K562 (cell line): Measurements from ENCODE around the gene CNTNAP4. TPM values are rescaled to one million over a fixed set of nuclear protein-coding genes. Genes with fewer than 3 reads are reported as not detected.
A peak's percentile ranks its signal among the peaks of the same experiment; 100 is the strongest.

Source experiments
- ATAC-seq: fragments of 200-7000 bp; cut with Tn5 transposase; 3 replicates; pipeline ENCODE4 v1.9.1; 2020; ENCODE audit warnings: moderate library complexity
- BruUV-seq: library from RNA; stranded (reverse); fragments of 400-500 nt; replicated peaks from 2 replicates; lab custom pipeline; 2021; lab: Mats Ljungman, UMichigan
- CTCF ChIA-PET: fragments of 300-600 bp; formaldehyde crosslinking; extraction: SDS; loops from one replicate; lab custom pipeline; 2021; ENCODE audit warnings: low intra/inter-chr PET ratio; lab: Yijun Ruan, JAX
- POLR2A ChIA-PET: fragments of 300-600, 350-650 bp; sonication (Branson Sonifier 250); formaldehyde crosslinking; extraction: SDS; loops from one replicate; lab custom pipeline; 2021; ENCODE audit warnings: antibody characterized with exemption, inconsistent platforms; lab: Yijun Ruan, JAX
- DNase-seq, 4 experiments: peaks; one replicate each; pipeline versions ENCODE4 v3.0.0 to v3.0.0-alpha.2; 2011 to 2018; ENCODE audit warnings: low spot score in 3 of 4, mixed read lengths in 3 of 4; ENCODE audit errors: extremely low read depth in 1 of 4
- FAIRE-seq: peaks from 2 replicates; lab custom pipeline; 2011; peaks lifted over from hg19 to GRCh38; lab: Jason Lieb, UNC
- H2AFZ ChIP-seq: 2 replicates; pipeline ENCODE4 v1.6.0; 2011; ENCODE audit warnings: low read depth, low read length, control low read depth, inconsistent platforms
- H3K27ac ChIP-seq: fragments of 200-600 bp; 3 replicates; pipeline ENCODE4 v1.8.0; 2011; ENCODE audit warnings: low read depth, mild to moderate bottlenecking, control low read depth, inconsistent platforms, low read length, moderate library complexity, mixed read lengths; ENCODE audit errors: extremely low read depth
- H3K27me3 ChIP-seq, 2 experiments: fragments of 300-600 bp in 1 of 2; 2 replicates in 1 of 2; 3 replicates in 1 of 2; pipeline versions ENCODE4 v1.6.0 to v1.8.0; 2011; ENCODE audit warnings: inconsistent platforms in 2 of 2, low read length in 2 of 2, mild to moderate bottlenecking in 1 of 2, mixed read lengths in 1 of 2, moderate library complexity in 1 of 2; ENCODE audit not compliant: control insufficient read depth in 2 of 2, insufficient read depth in 2 of 2
- H3K36me3 ChIP-seq: fragments of 300-600 bp; 3 replicates; pipeline ENCODE4 v1.8.0; 2011; ENCODE audit warnings: mild to moderate bottlenecking, low read length, inconsistent platforms; ENCODE audit not compliant: control insufficient read depth, insufficient read depth
- H3K4me1 ChIP-seq, 2 experiments: fragments of 200-600 bp in 1 of 2; replicated peaks in 1 of 2; 2 replicates in 1 of 2; 3 replicates in 1 of 2; pipeline versions ENCODE4 v1.5.1 to v1.8.0; 2011; ENCODE audit warnings: inconsistent platforms in 2 of 2, low read length in 2 of 2, mild to moderate bottlenecking in 1 of 2, mixed read lengths in 1 of 2, moderate library complexity in 1 of 2; ENCODE audit not compliant: control insufficient read depth in 2 of 2, insufficient read depth in 2 of 2
- H3K4me2 ChIP-seq: 2 replicates; pipeline ENCODE4 v1.6.1; 2011; ENCODE audit warnings: low read length, control low read depth, inconsistent platforms, mixed read lengths; ENCODE audit not compliant: insufficient read depth
- H3K4me3 ChIP-seq: fragments of 200-600 bp; sonication (generic), shearing (Covaris generic); 2 replicates; pipeline ENCODE4 v1.5.1; 2016; ENCODE audit warnings: control low read depth, inconsistent platforms
- H3K79me2 ChIP-seq: fragments of 200-600 bp; 3 replicates; pipeline ENCODE4 v1.8.0; 2011; ENCODE audit warnings: low read length, inconsistent platforms; ENCODE audit not compliant: control insufficient read depth, insufficient read depth
- H3K9ac ChIP-seq, 2 experiments: 2 replicates each; pipeline versions ENCODE4 v1.6.0 to v1.6.1; 2011; ENCODE audit warnings: low read depth in 2 of 2, low read length in 2 of 2, control low read depth in 1 of 2, inconsistent platforms in 1 of 2, mild to moderate bottlenecking in 1 of 2, mixed read lengths in 1 of 2; ENCODE audit not compliant: insufficient read depth in 1 of 2
- H3K9me1 ChIP-seq: one replicate; pipeline ENCODE4 v1.6.0; 2011; ENCODE audit warnings: inconsistent platforms, mild to moderate bottlenecking, low read length, moderate library complexity; ENCODE audit not compliant: control insufficient read depth, insufficient read depth
- H3K9me3 ChIP-seq: replicated peaks from 2 replicates; pipeline ENCODE4 v1.5.1; 2011; ENCODE audit warnings: low read depth, low read length, inconsistent platforms; ENCODE audit not compliant: control insufficient read depth, insufficient read depth
- H4K20me1 ChIP-seq: replicated peaks from 2 replicates; pipeline ENCODE4 v1.6.1; 2011; ENCODE audit warnings: low read length, inconsistent platforms, mixed read lengths; ENCODE audit not compliant: control insufficient read depth, insufficient read depth
- BRD4 ChIP-seq: fragments of 200-600 bp; sonication (generic); IDR thresholded peaks from 2 replicates; pipeline ENCODE4 v1.6.1; 2017; ENCODE audit warnings: inconsistent platforms
- CXXC5 ChIP-seq: fragments of 250-450 bp; sonication (Bioruptor Pico); IDR thresholded peaks from 2 replicates; pipeline ENCODE4 v1.8.0; 2022; ENCODE audit warnings: inconsistent platforms, mild to moderate bottlenecking, moderate library complexity
- E2F8 ChIP-seq: fragments of 450-650 bp; IDR thresholded peaks from 2 replicates; pipeline ENCODE4 v1.7.1; 2018; ENCODE audit warnings: mild to moderate bottlenecking, low read depth; ENCODE audit not compliant: partially characterized antibody
- ESRRA ChIP-seq: fragments of 450-650 bp; IDR thresholded peaks from 2 replicates; pipeline ENCODE4 v1.6.1; 2014; ENCODE audit warnings: low read depth, mild to moderate bottlenecking, moderate library complexity, borderline replicate concordance
- MECOM ChIP-seq: fragments of 250-450 bp; sonication (Bioruptor Pico); IDR thresholded peaks from 2 replicates; pipeline ENCODE4 v1.8.0; 2022; ENCODE audit warnings: inconsistent platforms
- NFIC ChIP-seq: fragments of 450-650 bp; IDR thresholded peaks from 2 replicates; pipeline ENCODE4 v1.6.1; 2017; ENCODE audit warnings: mild to moderate bottlenecking, inconsistent platforms
- NFIX ChIP-seq: fragments of 250-450 bp; sonication (Bioruptor Pico); IDR thresholded peaks from 2 replicates; pipeline ENCODE4 v1.4.0; 2020; ENCODE audit warnings: low read depth, mild to moderate bottlenecking, moderate library complexity
- PATZ1 ChIP-seq: fragments of 250-450 bp; sonication (Bioruptor Pico); IDR thresholded peaks from 2 replicates; pipeline ENCODE4 v1.5.0; 2020; ENCODE audit warnings: mild to moderate bottlenecking, borderline replicate concordance
- PREB ChIP-seq: sonication (generic); formaldehyde crosslinking; IDR thresholded peaks from 2 replicates; pipeline ENCODE4 v1.8.1; 2023; ENCODE audit warnings: mild to moderate bottlenecking, missing genetic modification reagents
- SNIP1 ChIP-seq: fragments of 450-650 bp; IDR thresholded peaks from 2 replicates; pipeline ENCODE4 v1.7.1; 2017; ENCODE audit warnings: low read depth, mild to moderate bottlenecking
- XRCC3 ChIP-seq: fragments of 450-650 bp; IDR thresholded peaks from 2 replicates; pipeline ENCODE4 v1.6.1; 2017; ENCODE audit warnings: mild to moderate bottlenecking, moderate library complexity
- ZNF583 ChIP-seq: fragments of 250-450 bp; sonication (Bioruptor Pico); IDR thresholded peaks from 2 replicates; pipeline ENCODE4 v1.4.0; 2020
- ZSCAN29 ChIP-seq: fragments of 450-650 bp; IDR thresholded peaks from 2 replicates; pipeline ENCODE4 v1.6.1; 2017
- WGBS: fragments of 100-300 bp; shearing (Covaris generic); methylation state at CpG from one replicate; pipeline ENCODE4 v1.1.6; 2016; ENCODE audit warnings: low coverage, mixed read lengths; ENCODE audit not compliant: insufficient coverage; ENCODE audit errors: missing lambda C conversion rate; 5-methylcytosine and 5-hydroxymethylcytosine counted together
- in situ Hi-C: fragments of 300-500 bp; cut with MboI; formaldehyde crosslinking; loops from 4 replicates; pipeline ENCODE4 v1.15.0; 2018; ENCODE audit warnings: inconsistent platforms, mixed read lengths
- intact Hi-C: fragments of 100-400 bp; cut with micrococcal nuclease; formaldehyde crosslinking; loops from 2 replicates; pipeline ENCODE4 v1.14.2; 2022
- polyA plus RNA-seq, 8 experiments: library from polyadenylated mRNA; depleted of rRNA in 4 of 8; stranded (reverse) in 5 of 8; unstranded in 3 of 8; fragments of >200 nt; fragmentation: Nextera tagmentation in 2 of 8; fragmentation: Illumina TruSeq in 1 of 8; extraction: Ambion mirVana in 2 of 8; extraction: Trizol in 1 of 8; gene quantifications; 2 replicates each; pipeline versions ENCODE4 v1.2.1 to v1.2.3, GENCODE V29; 2011 to 2014; ENCODE audit warnings: inconsistent platforms in 1 of 8, missing spikeins in 1 of 8
- total RNA-seq, 7 experiments: library from RNA; depleted of rRNA in 6 of 7; stranded (reverse); fragments of >200 nt in 6 of 7; fragmentation: Illumina TruSeq in 2 of 7; extraction: Trizol in 2 of 7; gene quantifications; 2 replicates each; pipeline versions ENCODE4 v1.2.1 to v1.2.3, GENCODE V29; 2011 to 2021; ENCODE audit warnings: low replicate concordance in 1 of 7

CNTNAP4 gene
- total and polyA plus RNA-seq, 9 of the 15 experiments (the other 6 are each of a cell fraction or from before 2014, with no cell fraction given) = not detected

- in situ Hi-C loops (no loop called here), intact Hi-C loops (no loop called here)
- Histone ChIP-seq H3K4me1 (no peaks in the 10 kb centered on the region), H3K9me3 (no peaks in the 10 kb centered on the region; the same call in 1 of the 2 replicates), H3K27me3 (no peaks in the 10 kb centered on the region), H3K79me2 (no peaks in the 10 kb centered on the region), H3K27ac (no peak overlapping the region), H4K20me1 (no peaks in the 10 kb centered on the region), H3K9ac (no peak overlapping the region), H3K36me3 (no peaks in the 10 kb centered on the region), H3K4me3 (no peak overlapping the region), H2AFZ (no peak overlapping the region), H3K4me2 (no peak overlapping the region), H3K9me1 (no peaks in the 10 kb centered on the region)
- TF ChIP-seq PREB (no peak), NFIC (peak; percentile 67), ZSCAN29 (no peak), XRCC3 (no peak), NFIX (CRISPR knock-in tag) (peak; percentile 22; the same call in 1 of the 2 replicates), ZNF583 (CRISPR knock-in tag) (no peak), BRD4 (no peak)
- 3% methylated on average over 6 of the region's 6 CpGs for WGBS
- POLR2A ChIA-PET = no interaction called here
- FAIRE-seq = no peak
- no peak for ATAC-seq
- CTCF ChIA-PET = no interaction called here
- DNase-seq = no peak
- BruUV-seq = no TSS peak
These were observed 306.3 kb downstream of the CNTNAP4 start for GRCh38 chr16:76583466-76583865.

DNA sequence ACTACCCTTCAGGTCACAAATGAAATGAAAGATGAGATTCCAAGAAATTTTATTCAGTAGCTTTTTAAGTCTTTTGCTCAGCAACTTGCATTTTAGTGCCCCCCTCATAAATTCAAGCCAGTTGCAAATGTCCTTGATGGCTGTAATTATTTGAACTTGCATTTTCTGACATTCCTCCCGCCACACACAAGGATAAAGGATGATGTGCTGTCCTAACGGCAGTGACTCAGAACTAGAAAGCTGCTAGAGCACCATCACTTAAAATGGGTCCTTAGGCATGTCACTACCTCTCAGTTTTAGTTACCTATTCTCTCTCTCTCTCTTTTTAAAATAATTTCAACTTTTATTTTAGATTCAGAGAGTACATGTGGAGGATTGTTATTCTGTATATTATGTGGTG lies 306.7 kb downstream of the CNTNAP4 start:
- no peaks in the 10 kb centered on the region for H3K27me3 ChIP-seq
- H3K36me3 ChIP-seq = no peaks in the 10 kb centered on the region
- no peak for DNase-seq
- no peak overlapping the region for H3K4me2 ChIP-seq
- FAIRE-seq = no peak
- no peaks in the 10 kb centered on the region for H3K4me1 ChIP-seq
- no peaks in the 10 kb centered on the region for H3K9me3 ChIP-seq
- CTCF ChIA-PET = no interaction called here
- H3K27ac ChIP-seq = no peak overlapping the region
- no TSS peak for BruUV-seq
- POLR2A ChIA-PET = no interaction called here
- H3K4me3 ChIP-seq = no peak overlapping the region
- no peaks in the 10 kb centered on the region for H4K20me1 ChIP-seq
- 3% methylated on average over 2 of the region's 2 CpGs for WGBS
- no peaks in the 10 kb centered on the region for H3K79me2 ChIP-seq
- in situ Hi-C loops = no loop called here
- intact Hi-C loops = no loop called here
- H2AFZ ChIP-seq = no peak overlapping the region
- ATAC-seq = no peak
- no peak overlapping the region for H3K9ac ChIP-seq
- H3K9me1 ChIP-seq = no peaks in the 10 kb centered on the region
- TF ChIP-seq ESRRA = no peak
- no peak for TF ChIP-seq E2F8
- no peak for TF ChIP-seq SNIP1
- TF ChIP-seq CXXC5 (CRISPR knock-in tag) = no peak
- no peak for TF ChIP-seq MECOM (CRISPR knock-in tag)
- TF ChIP-seq PATZ1 (CRISPR knock-in tag) = no peak
